ENCODE results near the gene SARS1.

- TF ChIP-seq, protein P1, sequence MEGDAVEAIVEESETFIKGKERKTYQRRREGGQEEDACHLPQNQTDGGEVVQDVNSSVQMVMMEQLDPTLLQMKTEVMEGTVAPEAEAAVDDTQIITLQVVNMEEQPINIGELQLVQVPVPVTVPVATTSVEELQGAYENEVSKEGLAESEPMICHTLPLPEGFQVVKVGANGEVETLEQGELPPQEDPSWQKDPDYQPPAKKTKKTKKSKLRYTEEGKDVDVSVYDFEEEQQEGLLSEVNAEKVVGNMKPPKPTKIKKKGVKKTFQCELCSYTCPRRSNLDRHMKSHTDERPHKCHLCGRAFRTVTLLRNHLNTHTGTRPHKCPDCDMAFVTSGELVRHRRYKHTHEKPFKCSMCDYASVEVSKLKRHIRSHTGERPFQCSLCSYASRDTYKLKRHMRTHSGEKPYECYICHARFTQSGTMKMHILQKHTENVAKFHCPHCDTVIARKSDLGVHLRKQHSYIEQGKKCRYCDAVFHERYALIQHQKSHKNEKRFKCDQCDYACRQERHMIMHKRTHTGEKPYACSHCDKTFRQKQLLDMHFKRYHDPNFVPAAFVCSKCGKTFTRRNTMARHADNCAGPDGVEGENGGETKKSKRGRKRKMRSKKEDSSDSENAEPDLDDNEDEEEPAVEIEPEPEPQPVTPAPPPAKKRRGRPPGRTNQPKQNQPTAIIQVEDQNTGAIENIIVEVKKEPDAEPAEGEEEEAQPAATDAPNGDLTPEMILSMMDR (IDR thresholded peaks at IDR 0.05; ENCODE audit: borderline replicate concordance, extremely low read depth, low read length, poor library complexity, severe bottlenecking), result no peak
- TF ChIP-seq EZH2 (IDR thresholded peaks at IDR 0.05; ENCODE audit: borderline replicate concordance, low read depth, low read length, severe bottlenecking), result no peak
Measured at GRCh38 chr1:109216662-109217061, 2.9 kb downstream of the SARS1 start.

Data from DND-41 (cell line).